Spleen (tissue), 7 donors: ENCODE results near the gene TRIM58.

Experiments used
- POLR2AphosphoS5 ChIP-seq, 3 donors: sonication (generic); formaldehyde crosslinking; IDR thresholded peaks; one replicate each; pipeline ENCODE4 v1.5.1; 2017; ENCODE audit warnings: antibody characterized with exemption in 3 of 3
- TF ChIP-seq, protein P1 (sequence below), 11 experiments: fragments of 200-600 bp in 7 of 11; fragments of 450-650 bp in 4 of 11; sonication (generic) in 4 of 11; IDR thresholded peaks in 8 of 11; conservative IDR thresholded peaks in 3 of 11; 1 replicate in 7 of 11; 2 replicates in 4 of 11; pipeline versions ENCODE4 v1.4.0 to v1.8.0; 2016 to 2021; ENCODE audit warnings: antibody characterized with exemption in 11 of 11, inconsistent platforms in 4 of 11, mild to moderate bottlenecking in 1 of 11
- donor health status: DM: no; HTN: no; CAD: no; lungs with moderate emphysema.
- donor health status: DM: no; HTN: no; CAD: no.
- donor health status: DM: no; HTN: no; CAD: no.

DNA sequence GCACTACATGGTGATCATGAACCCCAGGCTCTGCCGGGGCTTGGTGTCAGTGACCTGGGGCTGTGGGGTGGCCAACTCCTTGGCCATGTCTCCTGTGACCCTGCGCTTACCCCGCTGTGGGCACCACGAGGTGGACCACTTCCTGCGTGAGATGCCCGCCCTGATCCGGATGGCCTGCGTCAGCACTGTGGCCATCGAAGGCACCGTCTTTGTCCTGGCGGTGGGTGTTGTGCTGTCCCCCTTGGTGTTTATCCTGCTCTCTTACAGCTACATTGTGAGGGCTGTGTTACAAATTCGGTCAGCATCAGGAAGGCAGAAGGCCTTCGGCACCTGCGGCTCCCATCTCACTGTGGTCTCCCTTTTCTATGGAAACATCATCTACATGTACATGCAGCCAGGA is 39.0 kb downstream of the TRIM58 start:
- TF ChIP-seq, protein P1, sequence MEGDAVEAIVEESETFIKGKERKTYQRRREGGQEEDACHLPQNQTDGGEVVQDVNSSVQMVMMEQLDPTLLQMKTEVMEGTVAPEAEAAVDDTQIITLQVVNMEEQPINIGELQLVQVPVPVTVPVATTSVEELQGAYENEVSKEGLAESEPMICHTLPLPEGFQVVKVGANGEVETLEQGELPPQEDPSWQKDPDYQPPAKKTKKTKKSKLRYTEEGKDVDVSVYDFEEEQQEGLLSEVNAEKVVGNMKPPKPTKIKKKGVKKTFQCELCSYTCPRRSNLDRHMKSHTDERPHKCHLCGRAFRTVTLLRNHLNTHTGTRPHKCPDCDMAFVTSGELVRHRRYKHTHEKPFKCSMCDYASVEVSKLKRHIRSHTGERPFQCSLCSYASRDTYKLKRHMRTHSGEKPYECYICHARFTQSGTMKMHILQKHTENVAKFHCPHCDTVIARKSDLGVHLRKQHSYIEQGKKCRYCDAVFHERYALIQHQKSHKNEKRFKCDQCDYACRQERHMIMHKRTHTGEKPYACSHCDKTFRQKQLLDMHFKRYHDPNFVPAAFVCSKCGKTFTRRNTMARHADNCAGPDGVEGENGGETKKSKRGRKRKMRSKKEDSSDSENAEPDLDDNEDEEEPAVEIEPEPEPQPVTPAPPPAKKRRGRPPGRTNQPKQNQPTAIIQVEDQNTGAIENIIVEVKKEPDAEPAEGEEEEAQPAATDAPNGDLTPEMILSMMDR (IDR thresholded peaks at IDR 0.05 in 8 of 11, conservative IDR thresholded peaks at IDR 0.05 in 3 of 11), result no peak
- TF ChIP-seq POLR2AphosphoS5 (IDR thresholded peaks at IDR 0.05), result no peak
